ENCODE results near the gene CKAP2.

DNA sequence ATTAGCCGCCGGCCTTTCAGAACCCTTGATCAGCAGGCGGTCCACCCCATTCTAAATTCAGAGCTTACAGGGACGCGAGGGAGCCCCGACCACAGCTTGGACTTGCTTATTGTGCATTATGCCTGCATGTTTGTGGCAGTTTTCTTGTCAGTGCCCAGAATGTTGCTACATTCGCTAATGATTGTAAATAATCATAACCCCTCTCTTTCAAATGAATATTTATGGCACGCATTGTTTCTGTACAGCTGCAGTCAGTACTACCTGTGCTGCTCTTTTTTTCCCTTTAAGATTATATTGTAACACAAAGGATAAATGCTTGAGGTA lies 4.5 kb upstream of the CKAP2 start:
- TF ChIP-seq SUZ12 (IDR thresholded peaks at IDR 0.05; ENCODE audit: extremely low read depth, insufficient read depth, insufficient read length) = no peak
- TF ChIP-seq ZNF274 (IDR thresholded peaks at IDR 0.05; ENCODE audit: low read depth, low read length) = no peak
